BLaER1 treated with 17β-estradiol and CSF1 and Interleukin-3, amounts not matched to agents 10 nM and 100 nM (cell line): ENCODE measurements around the gene KLHL11.

Source experiments
- H3K27ac ChIP-seq, 11 experiments: shearing (Covaris generic); formaldehyde crosslinking; 2 replicates each; pipeline ENCODE4 v1.8.1; 2022
- H3K27me3 ChIP-seq, 11 experiments: shearing (Covaris generic); formaldehyde crosslinking; 2 replicates each; pipeline ENCODE4 v1.8.1; 2022
- H3K36me3 ChIP-seq, 11 experiments: shearing (Covaris generic); formaldehyde crosslinking; 2 replicates each; pipeline ENCODE4 v1.8.1; 2022
- H3K4me1 ChIP-seq, 10 experiments: shearing (Covaris generic); formaldehyde crosslinking; 2 replicates each; pipeline ENCODE4 v1.8.1; 2022
- H3K4me2 ChIP-seq, 11 experiments: shearing (Covaris generic); formaldehyde crosslinking; 2 replicates each; pipeline ENCODE4 v1.8.1; 2022
- H3K4me3 ChIP-seq, 10 experiments: shearing (Covaris generic); formaldehyde crosslinking; 2 replicates each; pipeline ENCODE4 v1.8.1; 2022
- H3K9ac ChIP-seq, 11 experiments: shearing (Covaris generic); formaldehyde crosslinking; 2 replicates each; pipeline ENCODE4 v1.8.1; 2022
- H3K9me3 ChIP-seq, 11 experiments: shearing (Covaris generic); formaldehyde crosslinking; replicated peaks in 1 of 11; 2 replicates each; pipeline ENCODE4 v1.8.1; 2022
- H4K20me1 ChIP-seq, 11 experiments: shearing (Covaris generic); formaldehyde crosslinking; 2 replicates each; pipeline ENCODE4 v1.8.1; 2022
- Cebpa-rat ChIP-seq, 11 experiments: shearing (Covaris generic); IDR thresholded peaks; 2 replicates each; pipeline ENCODE4 v1.8.1; 2022

KLHL11 gene

DNA sequence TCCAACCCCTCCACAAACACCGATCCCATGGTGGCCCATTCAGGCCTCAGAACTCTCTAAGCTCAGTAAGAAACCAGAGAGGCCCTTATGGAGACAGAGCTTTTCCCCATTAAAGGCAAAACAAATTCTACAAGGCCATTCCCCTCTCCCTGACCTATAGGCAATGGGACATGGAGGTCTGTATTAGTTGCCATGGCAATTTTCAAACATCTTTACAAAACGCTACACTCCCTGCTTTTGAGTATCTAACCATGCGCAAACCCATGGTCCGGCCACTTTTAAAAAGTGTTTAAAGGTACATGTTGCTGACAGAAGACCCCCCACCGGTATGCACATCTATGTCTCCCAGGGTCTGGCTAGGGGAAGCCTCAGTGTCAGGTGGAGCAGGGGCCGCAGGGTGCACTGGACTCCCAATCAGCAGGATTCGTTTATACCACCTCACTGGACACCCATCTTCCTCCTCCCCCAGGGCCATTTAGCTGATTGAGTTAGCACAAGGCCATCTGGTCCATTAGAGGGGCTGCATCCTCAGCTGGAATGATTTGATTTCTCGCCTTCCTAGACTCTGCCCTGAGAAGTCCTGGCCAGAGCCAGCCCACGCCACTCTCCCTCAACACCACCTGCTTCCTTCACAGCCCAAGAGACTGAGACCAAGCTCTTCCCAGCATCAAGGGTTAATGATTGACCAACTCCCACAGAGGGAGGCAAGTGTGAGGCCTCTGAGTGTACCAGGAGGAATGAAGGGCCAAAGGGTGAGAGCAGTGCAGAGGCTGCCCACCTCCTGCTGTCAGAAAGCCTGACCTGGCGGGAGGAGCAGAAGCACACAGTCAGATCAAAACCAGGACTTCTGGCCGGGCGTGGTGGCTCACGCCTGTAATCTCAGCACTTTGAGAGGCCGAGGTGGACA lies 42.7 kb upstream of the KLHL11 start:
- Histone ChIP-seq H3K9ac (no peak overlapping the region), H4K20me1 (peaks cover 9 to 95% (median 80%) of the 10 kb centered on the region in 11 experiments; a peak in 21 of 22 replicates), H3K4me3 (no peak overlapping the region), H3K9me3 (no peaks in the 10 kb centered on the region), H3K36me3 (peaks cover 96 to 98% (median 97%) of the 10 kb centered on the region in 11 experiments), H3K27ac (no peak overlapping the region), H3K4me2 (no peak overlapping the region), H3K4me1 (no peaks in the 10 kb centered on the region), H3K27me3 (no peaks in the 10 kb centered on the region)
- no peak for TF ChIP-seq Cebpa-rat (IDR thresholded peaks at IDR 0.05)

DNA sequence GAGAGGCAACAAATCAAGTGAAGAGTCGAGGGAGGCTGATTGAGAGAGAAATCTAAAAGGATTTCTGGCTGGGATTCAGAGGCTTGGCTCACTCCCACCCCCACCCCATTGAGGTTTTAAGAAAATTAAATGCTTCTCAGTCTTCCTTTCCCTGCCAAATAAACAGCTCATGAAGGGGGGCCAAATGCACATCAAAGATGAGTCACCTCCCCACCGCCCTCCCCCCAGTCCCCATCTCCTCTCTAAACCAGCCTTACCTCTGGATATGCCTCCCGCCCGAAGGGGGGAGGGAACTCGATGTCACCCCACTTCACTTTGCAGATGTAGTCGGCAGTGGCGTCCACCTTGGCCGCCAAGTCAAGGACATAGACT lies 41.9 kb upstream of the KLHL11 start:
- H3K4me2 ChIP-seq, result no peak overlapping the region
- no peaks in the 10 kb centered on the region for H3K27me3 ChIP-seq
- no peak for TF ChIP-seq Cebpa-rat (IDR thresholded peaks at IDR 0.05)
- no peak overlapping the region for H3K9ac ChIP-seq
- H3K36me3 ChIP-seq, result peaks cover 96 to 98% (median 97%) of the 10 kb centered on the region in 11 experiments
- H3K4me1 ChIP-seq, result no peaks in the 10 kb centered on the region
- H3K27ac ChIP-seq, result no peak overlapping the region
- no peaks in the 10 kb centered on the region for H3K9me3 ChIP-seq
- H3K4me3 ChIP-seq, result no peak overlapping the region
- peaks cover 2 to 94% (median 73%) of the 10 kb centered on the region in 11 experiments; a peak in 21 of 22 replicates for H4K20me1 ChIP-seq

DNA sequence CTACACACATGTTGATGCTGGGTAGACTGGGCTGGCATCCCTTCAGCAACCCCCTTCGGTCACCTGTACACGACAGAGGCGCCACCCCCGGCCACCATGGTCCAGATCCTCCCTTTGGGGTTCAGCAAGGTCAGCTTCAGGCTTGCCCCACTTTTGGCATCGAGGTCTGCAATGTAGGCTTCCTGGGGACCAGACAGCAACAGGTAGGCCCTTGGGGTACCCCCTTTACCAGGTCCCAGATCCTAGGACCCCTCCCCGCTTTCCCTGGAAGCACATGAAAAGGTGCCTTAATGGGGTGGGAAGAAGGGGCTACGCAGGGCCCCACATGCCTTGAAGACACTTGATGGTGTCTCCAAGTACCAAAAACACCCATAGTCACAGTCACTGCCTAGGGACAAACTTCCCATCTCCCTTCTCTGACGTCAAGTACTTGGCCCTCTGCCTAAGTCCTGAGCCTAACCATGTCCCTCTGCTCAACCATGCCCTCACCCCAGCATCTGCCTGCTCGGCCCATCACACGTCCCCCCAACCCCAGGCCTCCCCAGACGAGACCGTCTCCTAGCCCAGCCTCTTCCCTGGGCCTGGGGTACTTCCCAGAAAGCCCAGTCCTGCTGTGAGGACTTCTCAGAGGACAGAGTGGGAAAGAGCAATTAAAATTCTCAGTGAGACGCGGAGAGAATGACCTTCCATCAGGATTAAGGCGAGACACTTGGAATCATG lies 41.4 kb upstream of the KLHL11 start:
- Histone ChIP-seq H3K4me3 (no peak overlapping the region), H3K27me3 (no peaks in the 10 kb centered on the region), H3K27ac (no peak overlapping the region), H3K4me2 (no peak overlapping the region), H3K4me1 (no peaks in the 10 kb centered on the region), H4K20me1 (peaks cover 0 to 94% (median 72%) of the 10 kb centered on the region in 11 experiments; a peak in 21 of 22 replicates), H3K9me3 (no peaks in the 10 kb centered on the region), H3K36me3 (peaks cover 96 to 98% (median 97%) of the 10 kb centered on the region in 11 experiments), H3K9ac (no peak overlapping the region)
- no peak for TF ChIP-seq Cebpa-rat (IDR thresholded peaks at IDR 0.05)

DNA sequence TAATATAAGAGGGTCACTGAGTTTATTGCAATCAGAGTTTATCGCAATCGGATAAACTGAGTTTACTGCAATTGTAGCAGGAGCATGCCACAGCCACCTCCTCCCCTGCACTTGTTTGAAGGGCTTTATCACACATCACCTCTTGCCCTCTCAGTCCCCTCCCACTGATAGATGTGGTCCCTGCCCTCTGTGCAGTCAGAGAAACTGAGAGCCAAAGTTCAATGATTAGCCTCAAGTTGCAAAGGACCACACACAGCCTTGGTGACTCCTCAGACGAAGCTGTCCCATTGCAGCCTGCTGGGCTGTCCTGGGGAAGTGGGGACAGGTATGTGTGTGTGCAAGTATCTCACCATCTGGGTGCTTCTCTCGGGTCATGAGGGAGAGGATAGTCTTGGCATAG lies 39.9 kb upstream of the KLHL11 start:
- no peak overlapping the region; a peak in 1 of 22 replicates for H3K9ac ChIP-seq
- no peak overlapping the region for H3K4me2 ChIP-seq
- no peaks in the 10 kb centered on the region for H3K27me3 ChIP-seq
- H3K4me3 ChIP-seq, result no peak overlapping the region
- H3K4me1 ChIP-seq, result no peaks in the 10 kb centered on the region
- no peak for TF ChIP-seq Cebpa-rat (IDR thresholded peaks at IDR 0.05)
- no peak overlapping the region for H3K27ac ChIP-seq
- peaks cover 96 to 98% (median 97%) of the 10 kb centered on the region in 11 experiments for H3K36me3 ChIP-seq
- no peaks in the 10 kb centered on the region for H3K9me3 ChIP-seq
- peaks cover 0 to 94% (median 63%) of the 10 kb centered on the region in 11 experiments; a peak in 20 of 22 replicates for H4K20me1 ChIP-seq

DNA sequence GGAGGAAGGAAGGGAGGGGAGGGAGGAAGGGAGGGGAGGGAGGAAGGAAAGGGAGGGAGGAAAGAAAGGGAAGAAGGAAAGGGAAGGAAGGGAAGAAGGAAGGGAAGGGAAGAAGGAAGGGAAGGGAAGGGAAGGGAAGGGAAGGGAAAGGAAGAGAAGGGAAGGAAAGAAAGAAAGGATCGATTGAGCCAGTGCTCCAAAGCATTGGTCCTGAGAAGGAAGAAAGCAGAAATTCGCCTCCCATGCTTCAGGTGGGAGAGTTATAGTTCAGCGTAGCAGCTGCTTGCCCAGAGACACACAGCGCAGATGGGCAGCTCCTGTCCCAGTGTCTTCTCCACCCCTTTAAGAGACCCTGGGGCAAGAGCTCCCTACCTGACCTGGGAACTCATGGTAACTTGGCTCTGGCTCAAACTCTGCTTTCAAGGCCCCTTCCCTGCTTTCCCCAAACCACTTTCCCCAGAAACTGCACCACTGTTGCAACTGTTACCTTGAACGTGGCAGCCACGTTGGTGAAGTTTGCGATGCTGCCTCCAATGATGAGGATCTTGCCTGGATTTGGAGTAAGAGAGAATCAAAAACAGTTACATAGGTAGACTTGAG lies 39.1 kb upstream of the KLHL11 start:
- peaks cover 0 to 92% (median 55%) of the 10 kb centered on the region in 11 experiments; a peak in 20 of 22 replicates for H4K20me1 ChIP-seq
- H3K27ac ChIP-seq, result no peak overlapping the region
- TF ChIP-seq Cebpa-rat (IDR thresholded peaks at IDR 0.05), result no peak

DNA sequence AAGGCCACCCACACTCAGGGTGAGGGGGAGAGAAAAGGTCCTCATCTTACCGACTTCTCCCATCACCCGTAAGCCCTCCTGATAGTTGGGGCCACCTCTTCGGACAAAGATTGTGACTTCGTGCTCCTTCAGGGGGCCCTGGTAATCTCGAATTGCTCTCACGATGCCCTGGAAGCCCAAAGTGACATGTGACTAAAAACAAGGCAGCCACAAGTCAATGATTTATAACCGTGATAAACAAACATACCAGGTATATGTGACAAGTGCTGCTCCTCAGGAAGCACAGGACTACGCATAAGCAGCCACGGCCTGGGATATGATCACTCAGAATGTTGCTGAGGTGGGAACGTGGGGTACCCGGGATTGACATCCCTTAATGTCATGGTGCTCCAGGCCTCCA lies 36.4 kb upstream of the KLHL11 start:
- Histone ChIP-seq H3K9ac (no peak overlapping the region), H3K4me3 (no peak overlapping the region), H4K20me1 (peaks cover 0 to 92% (median 42%) of the 10 kb centered on the region in 11 experiments; a peak in 19 of 22 replicates), H3K27ac (no peak overlapping the region), H3K4me1 (no peaks in the 10 kb centered on the region), H3K4me2 (no peak overlapping the region), H3K9me3 (no peaks in the 10 kb centered on the region), H3K27me3 (no peaks in the 10 kb centered on the region), H3K36me3 (peaks cover 96 to 98% (median 97%) of the 10 kb centered on the region in 11 experiments)
- TF ChIP-seq Cebpa-rat (IDR thresholded peaks at IDR 0.05), result no peak

More for the DNA sequence above, 39.1 kb upstream of the KLHL11 start:
- H3K27me3 ChIP-seq, result no peaks in the 10 kb centered on the region
- no peak overlapping the region for H3K4me3 ChIP-seq
- H3K4me1 ChIP-seq, result no peaks in the 10 kb centered on the region
- H3K9me3 ChIP-seq, result no peaks in the 10 kb centered on the region
- H3K4me2 ChIP-seq, result no peak overlapping the region
- H3K36me3 ChIP-seq, result peaks cover 96 to 98% (median 97%) of the 10 kb centered on the region in 11 experiments
- no peak overlapping the region for H3K9ac ChIP-seq

DNA sequence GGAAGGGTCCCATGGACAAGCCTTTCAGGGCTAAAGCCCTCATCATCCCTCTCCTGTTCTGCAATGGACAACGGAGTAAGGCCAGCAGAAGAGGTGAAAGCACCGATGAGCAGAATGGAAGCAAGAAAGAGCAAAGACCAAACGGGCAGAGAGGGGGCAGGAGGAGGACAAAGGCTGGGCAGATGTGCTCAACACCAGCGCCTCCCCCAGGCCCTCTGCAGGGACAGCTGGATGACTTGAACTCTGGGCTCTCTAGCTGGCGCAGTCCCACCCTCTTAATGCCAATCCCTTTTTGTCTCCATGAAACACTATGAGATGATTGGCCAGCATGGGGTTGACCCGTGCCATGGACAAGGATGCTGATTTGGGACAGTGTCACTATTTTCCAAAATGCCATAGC lies 31.5 kb upstream of the KLHL11 start:
- H3K9ac ChIP-seq, result no peak overlapping the region
- TF ChIP-seq Cebpa-rat (IDR thresholded peaks at IDR 0.05), result no peak
- H3K9me3 ChIP-seq, result no peaks in the 10 kb centered on the region
- H3K27me3 ChIP-seq, result no peaks in the 10 kb centered on the region
- H4K20me1 ChIP-seq, result peaks cover 0 to 97% (median 64%) of the 10 kb centered on the region in 11 experiments; a peak in 18 of 22 replicates
- H3K4me2 ChIP-seq, result no peak overlapping the region
- no peak overlapping the region for H3K4me3 ChIP-seq
- H3K36me3 ChIP-seq, result peaks cover 99 to 100% (median 100%) of the 10 kb centered on the region in 11 experiments
- H3K4me1 ChIP-seq, result no peaks in the 10 kb centered on the region
- no peak overlapping the region for H3K27ac ChIP-seq

DNA sequence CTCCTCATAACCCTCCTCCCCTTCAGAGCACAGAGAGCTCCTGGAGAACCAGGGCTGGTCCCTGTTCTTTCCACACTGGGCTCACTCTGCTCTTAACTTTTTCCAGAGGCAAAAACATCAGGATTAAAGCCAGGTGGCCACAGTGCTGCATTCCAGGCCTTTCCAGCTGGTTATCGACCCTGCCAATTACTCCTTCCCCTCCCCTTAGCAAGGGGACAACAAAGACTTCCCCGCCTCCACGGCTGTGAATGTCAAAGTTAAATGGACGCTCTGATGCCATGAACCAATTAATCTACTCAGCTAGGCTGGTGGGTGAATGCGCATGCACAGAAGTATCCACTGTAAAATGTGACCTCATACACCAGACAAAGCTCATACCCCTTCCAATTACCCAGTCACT lies 30.4 kb upstream of the KLHL11 start:
- no peak overlapping the region for H3K4me2 ChIP-seq
- no peak overlapping the region; a peak in 1 of 22 replicates for H3K9ac ChIP-seq
- no peaks in the 10 kb centered on the region for H3K4me1 ChIP-seq
- H3K4me3 ChIP-seq, result no peak overlapping the region
- no peak overlapping the region for H3K27ac ChIP-seq
- no peaks in the 10 kb centered on the region for H3K27me3 ChIP-seq
- H3K36me3 ChIP-seq, result peaks cover 99 to 100% (median 100%) of the 10 kb centered on the region in 11 experiments
- H4K20me1 ChIP-seq, result peaks cover 0 to 95% (median 64%) of the 10 kb centered on the region in 11 experiments; a peak in 18 of 22 replicates
- H3K9me3 ChIP-seq, result no peaks in the 10 kb centered on the region
- no peak for TF ChIP-seq Cebpa-rat (IDR thresholded peaks at IDR 0.05)
